Fibroblast of upper back skin (primary cell): ENCODE measurements around the gene MRRF.

Experiments
- DNase-seq: peaks from one replicate; pipeline ENCODE4 v3.0.0-alpha.2; 2013

MRRF gene, protein sequence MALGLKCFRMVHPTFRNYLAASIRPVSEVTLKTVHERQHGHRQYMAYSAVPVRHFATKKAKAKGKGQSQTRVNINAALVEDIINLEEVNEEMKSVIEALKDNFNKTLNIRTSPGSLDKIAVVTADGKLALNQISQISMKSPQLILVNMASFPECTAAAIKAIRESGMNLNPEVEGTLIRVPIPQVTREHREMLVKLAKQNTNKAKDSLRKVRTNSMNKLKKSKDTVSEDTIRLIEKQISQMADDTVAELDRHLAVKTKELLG

DNA sequence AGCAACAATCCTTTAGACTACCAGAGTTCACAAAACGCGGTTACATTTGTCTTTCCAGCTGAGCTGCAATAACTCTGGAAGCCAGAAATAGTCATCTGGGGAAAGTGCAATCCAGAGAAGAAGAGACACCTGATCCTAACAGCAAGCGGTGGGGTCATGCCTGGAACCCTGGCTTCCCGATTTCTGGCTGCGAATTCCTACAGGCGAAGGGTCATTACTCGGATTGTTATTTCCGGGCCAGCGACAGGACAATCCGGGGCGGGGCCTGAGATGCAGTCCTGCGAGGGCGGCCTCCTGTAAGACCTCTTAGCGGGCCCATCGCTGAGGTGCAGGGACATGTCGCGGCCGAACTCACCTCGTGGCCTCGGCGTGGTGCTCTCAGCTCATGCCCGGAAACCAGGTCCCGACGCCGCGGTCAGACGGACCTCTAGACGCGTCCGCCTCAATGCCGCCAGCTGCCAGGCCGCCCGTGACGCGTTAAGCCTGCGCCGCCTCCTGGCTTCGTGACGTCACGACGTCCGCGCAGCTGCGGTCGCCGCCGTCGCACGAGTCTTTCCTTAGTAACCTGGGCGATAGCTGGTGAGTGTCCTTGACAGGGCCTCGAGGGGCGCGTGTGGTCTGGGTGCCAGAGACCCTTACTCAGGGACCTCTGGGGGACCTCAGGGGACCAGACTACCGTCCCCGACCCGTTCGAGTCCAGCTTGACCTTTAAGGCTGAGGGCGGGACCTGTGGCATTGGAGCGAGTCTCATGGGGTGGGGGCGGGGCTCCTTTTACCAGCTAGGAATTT is at the start of gene MRRF, which contains the start of gene RBM18:
Gene MRRF (plus strand): TSS at position 523 of the 789 bp plus-strand sequence. CDS start 6,010 bp downstream, outside the sequence.
Gene RBM18 (minus strand): TSS at position 481 of the 789 bp plus-strand sequence. CDS start 3,348 bp downstream, outside the sequence.
- DNase-seq: peak; percentile 86

DNA sequence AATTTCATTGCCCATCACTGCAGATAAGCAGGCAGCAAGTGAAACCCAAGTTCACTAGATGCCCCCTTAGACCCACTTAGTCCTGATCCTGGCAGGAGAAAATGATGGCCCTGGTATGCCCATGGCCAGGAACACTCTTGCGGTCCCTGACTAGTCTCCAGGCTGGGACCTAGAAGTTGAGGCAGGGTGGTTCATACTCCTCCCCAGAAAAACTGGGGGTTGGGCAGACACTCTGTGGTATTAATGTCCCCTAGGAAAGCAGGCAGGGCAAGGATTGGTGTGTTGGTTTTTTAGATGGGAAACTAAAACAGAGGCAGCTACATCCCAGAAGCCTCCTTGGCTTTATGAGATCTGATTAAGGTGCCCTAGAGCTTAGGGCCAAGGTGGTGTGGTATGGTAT is 49.0 kb upstream of the MRRF start:
- DNase-seq: no peak

DNA sequence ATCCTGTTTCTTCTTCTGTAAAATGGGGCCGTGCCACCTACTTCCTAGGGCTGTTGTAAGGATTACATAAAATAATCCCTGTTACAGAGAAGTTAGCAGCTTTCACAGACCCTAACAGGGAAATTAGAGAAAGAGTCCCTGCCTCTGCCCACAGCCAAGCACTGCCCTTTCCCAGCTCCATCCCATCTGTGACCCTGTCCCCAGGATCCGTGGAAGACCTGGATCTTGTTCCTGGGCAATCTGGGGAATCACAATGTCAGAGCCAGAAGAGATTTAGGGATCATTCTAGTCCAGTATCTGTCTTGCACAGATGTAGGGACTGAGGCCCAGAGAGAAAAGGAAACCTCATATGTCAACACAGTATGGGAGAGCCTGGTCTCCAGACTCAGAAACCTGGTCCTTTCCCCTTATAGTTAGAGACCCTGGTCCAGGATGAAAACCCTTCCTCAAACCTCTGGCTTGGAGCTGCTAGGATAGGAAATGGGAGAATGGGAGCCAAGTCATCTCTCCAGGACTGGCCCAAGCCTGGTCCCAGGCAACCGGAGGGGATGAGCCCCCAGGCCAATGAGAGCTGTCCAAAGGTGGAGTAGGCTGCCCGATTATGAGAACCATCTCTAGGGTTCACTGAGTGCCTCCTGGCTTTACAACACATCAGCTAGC is 48.4 kb upstream of the MRRF start:
- no peak for DNase-seq

DNA sequence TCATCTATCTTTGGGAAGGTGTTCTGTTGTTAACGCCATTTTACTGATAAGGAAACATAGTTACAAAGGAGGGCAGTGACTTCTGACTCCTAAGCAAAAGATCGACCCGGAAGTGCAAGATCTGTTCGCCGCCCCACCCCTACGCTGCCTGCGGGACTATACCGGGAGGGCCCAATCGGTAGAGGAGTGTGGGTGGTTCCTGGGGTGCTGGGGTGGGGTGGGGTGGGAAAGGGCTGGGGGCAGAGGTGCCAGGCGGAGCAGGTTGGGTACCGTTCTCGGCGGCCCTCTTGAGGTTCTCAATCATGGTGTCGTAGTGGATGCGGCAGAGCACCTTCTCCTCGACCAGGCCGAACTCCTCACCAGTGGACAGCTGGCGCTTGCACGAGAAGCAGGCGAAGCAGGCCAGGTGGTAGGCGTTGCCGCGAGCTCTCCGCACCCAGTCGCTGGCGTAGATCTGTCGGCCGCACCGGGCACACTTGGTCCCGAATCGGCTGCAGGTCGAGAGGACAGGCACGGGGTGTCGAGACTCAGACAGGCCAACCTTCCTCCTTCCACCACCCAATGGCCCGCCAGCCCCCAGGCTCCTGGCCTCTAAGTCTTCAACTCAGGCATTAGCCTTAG is 47.8 kb upstream of the MRRF start:
- no peak for DNase-seq

DNA sequence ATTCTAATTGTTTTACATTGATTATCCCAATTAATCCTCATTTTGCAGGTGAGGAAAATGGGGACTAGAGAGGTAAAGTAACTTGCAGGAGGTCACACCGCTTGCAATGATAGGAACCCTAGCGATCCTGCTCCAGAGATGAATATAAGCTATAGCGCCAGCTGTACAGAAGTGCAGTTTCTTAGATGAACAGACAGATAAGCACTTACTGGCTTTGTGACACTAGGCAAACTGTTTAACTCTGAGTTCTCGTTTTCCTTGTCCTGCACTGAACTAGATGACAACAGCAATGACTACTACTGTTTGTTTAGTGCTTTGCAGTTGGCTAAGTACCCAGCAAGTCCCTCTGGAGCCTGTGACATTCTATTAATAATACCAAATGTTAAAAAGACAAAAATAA is 47.0 kb upstream of the MRRF start:
- no peak for DNase-seq

DNA sequence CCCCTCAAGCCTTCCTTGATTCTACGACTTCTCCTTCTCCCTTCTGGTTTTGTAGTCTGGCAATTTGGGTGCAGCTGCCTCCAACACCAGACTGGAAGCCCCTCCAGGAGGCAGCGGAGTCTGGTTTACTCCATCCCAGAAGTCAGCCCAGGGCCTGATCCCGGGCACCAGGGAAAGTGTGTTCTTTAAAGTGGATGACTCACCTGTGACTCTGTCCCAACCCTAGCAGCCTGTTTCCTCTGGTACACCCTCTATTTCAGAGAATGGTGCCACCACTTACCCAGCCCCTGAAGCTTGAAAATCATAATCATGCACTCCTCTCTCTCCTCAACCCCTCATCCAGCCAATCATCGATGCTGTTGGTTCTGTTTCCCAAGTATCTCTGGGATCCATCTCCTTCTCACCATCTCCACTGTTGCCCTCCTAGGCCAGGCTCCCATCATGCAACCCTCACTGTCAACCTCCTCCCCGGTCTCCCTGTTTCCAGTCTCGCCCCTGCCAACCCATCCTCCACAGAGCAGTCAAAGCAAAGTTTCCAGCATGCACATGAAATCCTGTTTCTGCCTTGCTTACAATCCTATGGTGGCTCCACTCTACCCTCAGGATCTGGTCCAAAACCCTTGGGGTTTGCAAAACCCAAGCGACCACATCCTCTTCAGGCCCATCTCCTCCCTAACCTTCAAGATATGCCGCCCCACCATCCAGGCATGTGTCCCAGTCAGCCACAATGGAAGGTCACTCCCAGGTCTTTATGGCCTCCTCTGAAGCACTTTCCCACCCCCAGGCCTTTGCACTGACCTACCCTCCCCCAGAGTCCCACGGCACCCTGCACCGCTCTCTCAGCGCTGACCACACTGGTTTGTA is 46.4 kb upstream of the MRRF start:
- no peak for DNase-seq

DNA sequence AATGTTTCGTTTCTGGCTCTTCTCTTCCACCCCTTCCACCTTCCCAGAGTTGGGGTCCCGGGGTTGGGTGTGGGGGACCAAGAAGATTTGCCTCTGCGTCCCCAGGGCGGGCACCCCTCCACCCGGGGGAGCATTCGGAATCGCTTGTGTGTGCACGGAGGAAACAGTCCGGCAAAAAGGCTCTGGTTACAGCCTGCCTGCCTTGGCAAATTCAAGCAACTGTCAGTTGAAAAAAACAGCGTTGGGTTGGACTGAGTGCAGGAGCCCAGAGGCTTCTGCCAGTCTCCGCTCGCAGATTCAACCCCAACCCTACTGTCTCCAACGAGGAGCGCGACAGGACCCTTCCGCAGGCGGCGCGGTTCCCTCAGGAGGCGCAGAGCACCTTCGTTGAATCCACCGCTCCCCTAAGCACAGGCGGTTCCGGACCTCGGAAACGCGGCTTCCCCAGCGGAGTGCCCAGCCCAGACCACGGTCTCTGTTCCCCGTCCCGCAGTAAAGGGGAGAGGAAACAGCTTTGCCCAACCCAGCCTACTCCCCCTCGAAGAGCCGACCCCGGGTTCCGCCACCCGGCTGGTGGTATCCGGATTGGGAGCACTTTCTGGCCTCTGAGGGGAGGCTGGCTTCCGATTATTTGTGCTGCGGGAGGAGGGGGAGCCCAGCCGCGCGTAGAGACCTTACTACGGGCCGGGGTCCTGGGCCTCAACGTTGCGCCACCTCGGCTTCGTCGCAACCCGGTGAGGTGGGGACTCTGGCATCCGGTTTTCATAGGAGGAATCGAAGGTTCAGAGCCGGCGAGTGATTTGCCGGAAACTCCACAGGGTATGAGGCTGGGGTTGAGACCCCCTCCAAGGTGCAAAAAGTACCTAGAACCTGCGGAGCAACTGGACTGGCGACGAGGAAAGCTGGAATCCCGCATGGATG is 45.5 kb upstream of the MRRF start:
- DNase-seq: no peak

DNA sequence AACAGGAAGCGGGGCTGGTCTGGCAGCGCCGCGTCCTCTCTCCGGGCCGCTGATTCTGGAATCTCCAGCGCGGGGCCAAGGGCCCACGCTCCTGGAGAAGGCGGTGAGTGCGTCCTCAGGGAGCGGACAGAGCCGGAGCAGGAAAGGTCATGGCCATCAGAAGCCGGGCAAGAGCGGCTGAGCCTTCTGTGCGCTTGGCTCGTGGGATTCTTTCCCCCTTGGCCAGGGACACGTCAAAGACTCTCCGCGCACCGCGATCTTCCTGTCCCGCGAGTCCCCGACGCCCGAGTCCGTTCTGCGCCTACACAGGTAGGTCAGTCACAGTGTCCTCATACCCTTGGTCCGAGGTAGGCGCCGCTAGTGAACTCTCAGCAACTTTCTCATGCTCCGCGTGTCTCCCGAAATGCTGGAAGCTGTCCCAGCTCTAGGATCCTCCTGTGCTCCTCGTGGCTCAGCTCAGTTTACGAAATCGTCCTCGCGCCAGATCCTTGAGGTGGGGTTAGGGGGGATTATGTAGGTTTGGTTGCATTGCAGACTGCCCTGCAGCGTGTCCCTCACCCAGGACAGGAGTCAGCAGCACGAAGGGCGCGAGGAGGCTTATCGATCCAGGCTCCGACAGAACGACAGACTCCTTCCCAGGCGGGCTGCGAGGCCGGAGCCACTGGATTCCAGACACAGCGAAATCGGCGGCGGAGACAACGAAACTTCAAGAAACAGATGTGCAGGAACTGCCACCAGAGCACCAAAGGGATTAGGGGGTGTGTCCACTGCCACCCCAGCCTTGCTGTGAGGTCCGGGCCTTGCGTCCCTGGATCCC is 44.6 kb upstream of the MRRF start:
- DNase-seq: peak; percentile 16

DNA sequence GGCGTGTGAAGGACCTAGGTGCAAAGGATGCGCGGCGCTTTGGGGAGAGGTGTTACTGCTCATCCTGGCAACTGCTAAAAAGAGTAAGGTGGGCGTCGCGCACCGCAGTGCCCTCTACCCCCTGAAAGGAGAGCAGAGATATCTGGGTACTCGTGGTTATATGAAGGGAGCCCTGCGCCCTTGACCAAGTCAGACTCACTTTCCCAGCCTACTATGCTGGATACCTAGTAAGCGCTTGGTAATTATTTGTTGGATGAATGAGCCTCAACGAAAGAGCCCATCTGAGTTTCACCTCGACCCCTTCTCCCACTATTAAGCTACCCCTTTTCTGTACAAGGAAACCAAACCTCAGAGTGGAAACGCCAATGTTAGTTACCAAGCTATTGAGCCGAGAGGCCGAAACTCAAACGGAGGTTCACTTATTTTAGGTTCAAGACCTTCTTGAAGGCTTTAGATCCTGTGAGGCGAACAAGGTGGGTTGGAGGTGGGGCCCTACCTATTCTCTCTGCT is 44.0 kb upstream of the MRRF start:
- DNase-seq: no peak

DNA sequence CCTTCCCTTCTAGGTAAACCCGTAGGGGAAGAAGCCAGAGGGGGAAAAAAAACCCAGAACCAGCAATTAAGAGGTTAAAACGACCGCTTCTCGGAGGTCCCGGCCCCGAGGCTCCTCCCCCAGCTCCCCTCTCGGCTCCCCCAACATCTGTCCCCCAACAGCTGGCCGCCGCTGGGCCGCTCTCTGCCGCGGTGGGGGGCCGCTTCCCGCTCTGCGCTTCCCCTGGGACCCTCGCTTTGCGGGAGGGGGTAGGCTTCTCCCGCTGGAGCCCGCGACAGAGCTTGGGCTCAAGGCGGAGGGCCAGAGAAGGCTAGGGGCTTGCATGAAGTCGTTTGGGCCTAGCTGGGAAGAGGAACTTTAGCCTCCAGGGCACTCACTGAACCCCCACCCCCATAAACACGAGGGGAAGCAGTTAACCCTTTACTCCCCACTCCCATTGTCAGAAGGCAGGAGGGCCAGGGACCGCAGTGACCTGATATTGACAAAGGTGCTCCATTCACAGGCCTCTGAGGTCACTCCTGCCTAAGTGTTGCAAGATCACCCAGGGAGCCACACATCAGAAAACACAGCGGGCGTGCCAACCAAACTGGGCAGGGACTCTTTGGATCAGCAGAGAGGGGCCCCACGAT is 43.4 kb upstream of the MRRF start:
- DNase-seq: no peak

DNA sequence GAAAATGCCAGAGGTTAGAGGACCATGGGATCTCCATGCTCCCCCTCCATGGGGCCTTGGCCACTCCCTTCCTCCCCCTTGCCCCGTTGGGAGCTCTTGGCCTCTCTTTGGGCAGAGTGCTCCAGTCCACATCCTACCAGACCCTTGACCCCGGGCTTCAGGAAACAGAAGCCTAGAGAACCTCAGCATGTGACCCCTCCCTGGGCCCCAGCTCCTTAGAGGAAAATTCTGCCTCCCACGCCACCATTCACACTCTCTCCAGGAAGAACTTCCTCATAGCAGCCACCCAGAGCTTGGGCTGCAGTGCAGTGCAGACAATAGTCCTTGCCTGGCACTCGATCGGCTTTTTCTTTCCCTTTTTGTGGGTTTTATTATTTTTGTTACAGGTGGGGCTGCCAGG is 41.9 kb upstream of the MRRF start:
- no peak for DNase-seq

DNA sequence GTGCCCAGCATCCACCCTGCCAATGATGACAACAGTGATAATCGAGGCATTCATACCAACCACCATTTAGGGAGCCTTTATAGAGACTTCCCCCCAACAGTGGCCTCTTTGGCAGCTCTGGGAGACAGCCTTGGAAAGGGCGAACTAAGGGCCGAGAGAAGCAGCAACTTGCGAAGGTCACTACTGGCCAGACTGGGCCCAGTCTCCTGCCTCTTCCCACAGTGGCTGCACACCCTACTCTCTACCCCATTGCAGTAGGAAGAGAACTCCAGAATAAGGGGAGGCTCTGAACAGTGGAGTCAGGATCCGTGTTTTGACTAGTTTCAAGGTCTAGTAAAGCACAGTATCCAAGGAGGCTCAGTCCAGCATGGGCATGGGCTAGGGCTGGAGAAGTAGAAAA is 41.2 kb upstream of the MRRF start:
- DNase-seq: no peak

DNA sequence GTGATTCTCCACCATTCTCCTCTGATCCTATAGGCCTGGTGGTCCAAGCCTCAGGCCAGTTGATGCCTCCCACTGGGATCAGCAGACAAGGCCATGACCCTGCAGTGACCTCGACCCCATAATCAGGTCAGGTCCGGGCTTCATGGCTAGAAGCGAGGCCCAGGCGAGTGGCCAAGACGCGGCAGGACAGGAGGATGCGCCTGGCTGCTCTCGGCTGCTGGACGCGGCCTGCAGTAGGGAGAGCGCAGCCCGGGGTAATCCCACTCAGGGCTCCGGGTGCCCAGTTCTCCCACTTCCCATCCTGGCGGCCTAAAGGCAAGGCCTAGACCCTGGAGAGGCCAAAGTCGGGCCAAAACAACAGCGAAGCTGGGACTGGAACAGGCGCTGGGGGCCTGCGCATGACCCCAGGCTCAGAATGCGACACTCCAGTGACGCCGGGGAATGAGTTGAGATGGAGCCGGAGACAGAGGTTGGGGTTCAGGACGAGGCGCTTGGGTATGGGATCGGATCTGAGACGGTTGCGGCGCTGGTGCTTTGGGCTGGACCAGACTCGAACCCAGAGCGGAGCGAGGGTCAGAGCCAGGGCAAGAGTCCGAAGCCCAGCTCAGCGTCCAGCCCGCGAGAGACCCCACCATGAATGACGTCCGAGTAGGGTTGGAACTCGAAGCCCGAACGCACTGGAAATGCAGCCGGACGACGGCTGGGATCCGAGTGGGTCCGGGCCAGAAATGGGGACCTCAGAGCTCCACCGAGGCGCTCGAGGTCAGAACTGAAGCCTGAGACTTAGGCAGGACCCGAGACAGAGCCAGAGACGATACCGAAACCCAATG is 39.2 kb upstream of the MRRF start:
- no peak for DNase-seq

DNA sequence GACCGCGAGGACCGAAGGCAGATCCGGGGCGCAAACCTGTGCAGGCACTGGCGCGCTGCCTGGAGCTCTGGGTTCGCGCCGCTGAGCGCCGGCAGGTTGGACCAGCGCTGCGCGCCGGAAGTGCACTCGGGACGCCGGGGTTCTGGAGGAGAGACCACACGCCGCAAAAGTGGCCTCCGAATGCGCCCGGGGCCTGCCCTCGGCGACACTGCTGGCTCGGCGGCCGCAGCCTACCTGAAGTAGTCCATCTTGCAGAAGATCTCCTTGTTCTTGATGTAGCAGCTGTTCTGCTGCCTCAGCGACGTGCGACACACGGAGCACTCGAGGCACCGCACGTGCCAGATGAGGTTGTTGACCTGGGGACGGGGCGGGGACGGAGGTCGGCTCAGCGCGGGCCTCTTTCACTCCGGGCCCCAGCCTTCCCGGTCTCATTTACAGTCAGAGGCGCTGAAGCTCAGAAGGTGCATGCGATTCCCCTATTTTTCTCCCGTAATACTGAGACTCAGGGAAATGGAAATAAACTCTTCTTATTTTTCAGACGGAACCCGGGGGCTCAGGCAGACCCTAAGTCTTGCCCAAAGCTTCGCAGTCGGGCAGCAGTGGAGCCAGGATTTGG is 38.4 kb upstream of the MRRF start:
- no peak for DNase-seq

DNA sequence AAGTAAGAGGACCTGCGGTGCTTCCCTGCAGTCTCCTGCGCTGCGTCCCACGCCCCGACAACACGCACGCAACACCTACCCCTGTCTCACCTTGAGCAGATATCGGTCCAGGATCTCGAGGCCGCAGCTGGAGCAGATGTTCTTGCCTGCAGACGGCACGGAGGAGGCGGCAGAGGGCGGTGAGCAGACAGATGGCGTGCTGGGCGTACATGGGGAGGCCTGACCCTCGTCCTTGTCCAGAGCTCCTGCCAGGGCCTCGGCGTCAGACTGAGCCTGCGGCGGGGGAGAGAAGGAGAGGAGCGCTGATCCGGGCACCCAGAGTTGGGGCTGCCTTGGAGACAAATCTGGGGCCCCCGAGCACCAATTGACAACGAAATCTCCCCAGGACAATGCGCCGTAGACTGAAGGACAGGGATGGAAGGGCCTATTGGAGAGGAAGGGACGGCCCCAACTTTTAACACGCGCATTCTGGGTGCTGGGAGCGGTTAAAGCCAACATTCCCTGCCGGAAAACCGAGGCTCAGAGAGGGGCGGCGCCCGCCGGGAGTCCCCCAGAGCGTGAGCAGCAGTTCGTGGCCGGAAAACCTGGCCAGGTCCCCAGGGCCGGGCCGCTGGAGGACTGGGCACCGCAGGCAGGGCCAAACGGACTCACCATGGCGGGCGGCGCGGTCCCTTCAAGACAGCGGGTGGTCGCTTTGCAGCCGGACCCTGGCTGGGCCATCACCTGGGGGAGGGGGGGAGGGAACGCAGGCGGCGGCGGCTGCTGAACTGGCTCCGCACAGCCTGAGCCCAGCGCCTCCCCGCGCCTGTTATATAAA is 37.7 kb upstream of the MRRF start:
- no peak for DNase-seq

DNA sequence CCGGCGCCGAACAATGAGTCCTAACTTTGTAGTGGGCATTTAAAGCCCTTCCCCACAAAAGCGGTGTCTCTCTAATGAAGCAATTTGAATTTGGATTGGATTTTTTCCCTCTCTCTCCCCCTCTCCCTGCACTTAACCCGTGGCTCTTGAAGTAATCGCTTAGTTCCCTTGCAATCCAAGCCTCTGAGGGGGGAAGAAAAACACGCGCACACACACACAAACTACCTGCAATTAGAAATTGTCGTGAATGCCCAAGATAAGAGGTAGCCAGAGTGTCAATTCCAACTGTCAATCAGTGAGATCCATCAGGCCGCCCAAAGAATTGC is 37.1 kb upstream of the MRRF start:
- no peak for DNase-seq

DNA sequence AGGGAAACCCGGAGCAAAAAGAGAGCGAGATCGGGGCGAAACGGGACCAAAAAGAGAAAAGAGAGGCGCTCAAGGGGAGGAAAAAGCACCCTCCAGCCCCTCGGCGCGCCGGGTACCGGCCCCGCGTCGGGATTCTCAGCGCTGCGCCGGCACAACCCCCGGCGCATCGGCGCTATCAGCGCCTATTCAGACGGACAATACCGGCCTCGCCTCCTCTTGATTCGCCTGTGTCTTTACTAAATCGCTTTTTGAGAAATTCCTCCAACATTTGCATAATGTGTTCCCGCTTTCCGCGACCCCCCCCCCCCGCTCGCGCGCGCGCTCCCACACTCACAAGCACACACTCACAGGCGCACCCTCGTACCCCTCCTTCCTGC is 36.5 kb upstream of the MRRF start:
- no peak for DNase-seq
